ENCODE measurements around the gene LHCGR.
"Not testable (repeated sequence)": the region's sequence is repeated elsewhere in the genome, so short reads cannot be mapped to it uniquely, and the experiment has no call there.

The LHCGR gene

GRCh38 chr2:48707466-48707865, 48.1 kb downstream of the LHCGR start:
- DNase-seq = no peak

DNA sequence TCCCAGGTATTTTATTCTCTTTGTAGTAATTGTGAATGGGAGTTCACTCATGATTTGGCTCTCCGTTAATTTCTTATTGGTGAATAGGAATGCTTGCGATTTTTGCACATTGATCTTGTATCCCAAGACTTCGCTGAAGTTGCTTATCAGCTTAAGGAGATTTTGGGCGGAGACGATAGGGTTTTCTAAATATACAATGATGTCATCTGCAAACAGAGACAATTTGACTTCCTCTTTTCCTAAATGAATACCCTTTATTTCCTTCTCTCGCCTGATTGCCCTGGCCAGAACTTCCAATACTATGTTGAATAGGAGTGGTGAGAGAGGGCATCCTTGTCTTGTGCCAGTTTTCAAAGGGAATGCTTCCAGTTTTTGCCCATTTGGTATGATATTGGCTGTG, 51.9 kb downstream of the LHCGR start:
- DNase-seq = not testable (repeated sequence)

DNA sequence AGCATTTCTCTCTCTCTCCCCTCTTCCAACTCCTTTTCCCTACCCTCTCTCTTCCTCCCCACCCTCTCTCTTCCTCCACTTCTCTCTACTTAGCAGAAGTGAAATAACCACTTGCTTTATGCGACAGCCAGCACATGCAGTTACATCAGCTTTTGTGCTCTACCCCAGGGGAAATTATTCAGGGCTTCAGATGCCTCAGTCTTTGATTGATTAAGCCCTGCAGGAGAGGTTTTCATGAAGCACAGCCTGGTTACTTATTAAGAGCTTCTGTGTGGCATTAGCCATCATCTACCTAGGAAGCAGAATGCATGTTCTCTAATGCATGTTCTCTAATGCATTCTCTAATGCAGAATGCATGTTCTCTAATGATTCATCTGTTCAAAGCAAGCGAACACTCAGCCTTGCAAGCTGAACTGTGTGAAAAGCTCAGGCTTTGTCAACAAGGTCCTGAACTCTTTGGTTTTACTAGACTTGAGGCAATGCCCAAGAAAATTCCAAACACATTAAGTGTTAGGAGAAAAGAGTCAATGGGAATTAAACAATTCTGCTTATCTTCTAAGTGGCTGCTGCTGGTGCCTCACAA, 56.1 kb downstream of the LHCGR start:
- no peak for DNase-seq

DNA sequence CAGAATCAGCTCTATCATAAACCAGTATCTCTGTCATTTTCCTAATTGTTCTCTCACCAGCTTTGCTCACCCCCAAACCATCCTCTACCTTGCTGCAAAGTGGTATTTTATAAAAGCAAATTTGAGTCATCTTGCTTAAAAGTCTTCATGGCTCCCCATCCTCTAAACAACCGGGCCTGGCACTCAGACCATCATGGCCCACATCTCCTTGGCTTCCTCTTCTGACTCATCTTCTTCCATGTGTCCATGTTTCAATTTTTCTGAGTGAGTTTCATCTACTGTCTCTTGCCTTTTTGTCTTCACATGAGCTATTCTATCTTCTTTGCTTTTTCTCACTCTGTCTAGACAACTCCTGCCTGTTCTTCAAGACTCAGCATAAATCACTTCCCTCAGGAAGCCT, 58.6 kb downstream of the LHCGR start:
- DNase-seq = no peak

- DNase-seq = no peak
Observed at GRCh38 chr2:48695991-48696390, 59.5 kb downstream of the LHCGR start.

DNA sequence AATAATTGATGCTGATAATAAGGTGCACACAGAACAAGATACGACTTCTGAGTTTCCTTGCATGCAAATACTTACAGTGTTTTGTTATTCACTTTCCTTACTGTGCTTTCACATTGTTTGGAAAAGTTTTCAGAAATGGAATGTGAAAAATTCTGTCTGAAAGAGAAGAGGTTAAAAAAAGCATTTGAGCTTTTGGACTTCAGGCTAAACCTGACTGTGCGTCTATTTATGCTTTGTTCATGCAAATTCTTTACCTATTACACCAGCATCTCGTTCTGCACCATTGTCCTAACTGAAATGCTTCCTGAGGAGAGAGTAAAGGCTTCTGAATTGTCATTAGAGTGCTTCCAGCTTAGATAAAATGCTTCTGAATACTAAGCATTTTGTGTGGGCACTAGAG, 61.4 kb downstream of the LHCGR start:
- no peak for DNase-seq

- DNase-seq = no peak
Observed at GRCh38 chr2:48693645-48694044, 61.9 kb downstream of the LHCGR start.

GRCh38 chr2:48693066-48693465, 62.5 kb downstream of the LHCGR start:
- no peak for DNase-seq

GRCh38 chr2:48691935-48692691, 63.4 kb downstream of the LHCGR start:
- no peak for DNase-seq

GRCh38 chr2:48685126-48685525, 70.4 kb downstream of the LHCGR start:
- no peak for DNase-seq

- no peak for DNase-seq
Observed at GRCh38 chr2:48677450-48677849, 78.1 kb downstream of the LHCGR start.

DNA sequence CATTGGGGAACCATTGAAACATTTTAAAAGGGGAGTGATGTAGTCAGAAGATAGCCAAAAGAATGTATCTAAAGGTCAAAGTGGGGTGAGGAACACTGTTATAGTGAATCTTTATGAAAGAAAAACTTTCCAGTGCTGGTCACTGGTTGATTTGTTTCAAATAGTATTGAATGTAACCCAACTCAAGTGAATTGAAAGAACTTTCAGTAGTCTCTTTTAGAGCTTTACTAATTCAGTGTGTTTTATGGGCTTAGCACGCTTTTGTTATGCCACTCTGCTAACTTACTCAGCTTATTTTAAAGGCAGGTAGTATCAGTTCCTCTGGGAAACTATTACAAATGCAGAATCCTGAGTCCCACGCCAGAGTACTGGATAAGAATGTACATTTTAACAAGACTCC, 80.6 kb downstream of the LHCGR start:
- no peak for DNase-seq

GRCh38 chr2:48673581-48673980, 81.9 kb downstream of the LHCGR start:
- no peak for DNase-seq

DNA sequence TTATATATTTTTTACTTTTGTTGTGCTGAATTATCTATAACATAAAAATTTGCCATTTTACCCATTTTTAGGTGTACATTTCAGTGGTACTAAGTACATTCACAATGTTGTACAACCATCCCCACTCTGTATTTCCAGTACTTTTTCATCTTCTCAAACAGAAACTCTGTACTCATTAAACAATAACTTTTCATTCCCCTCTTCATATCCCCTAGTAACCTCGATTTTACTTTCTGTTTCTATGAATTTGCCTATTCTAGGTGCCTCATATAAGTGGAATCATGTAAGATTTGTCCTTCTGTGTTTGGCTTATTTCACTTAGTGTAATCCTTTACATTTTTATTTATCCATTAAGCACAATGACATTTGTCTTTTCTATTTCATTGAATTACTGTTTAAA, 86.5 kb downstream of the LHCGR start:
- DNase-seq = no peak

GRCh38 chr2:48651158-48651790, 104.2 kb downstream of the LHCGR start:
- no peak for DNase-seq

- DNase-seq = no peak
Observed at GRCh38 chr2:48638261-48638660, 117.3 kb downstream of the LHCGR start.
